Muscle layer of colon (tissue), 2 donors: Measurements from ENCODE around the gene ACSF2.
"Not testable (repeated sequence)": the region's sequence is repeated elsewhere in the genome, so short reads cannot be mapped to it uniquely, and the experiment has no call there.

Source experiments
- H3K27ac ChIP-seq: one replicate; pipeline ENCODE4 v1.7.0; 2013; ENCODE audit warnings: low read depth, mild to moderate bottlenecking, low read length, moderate library complexity
- H3K27me3 ChIP-seq, 2 donors: one replicate each; pipeline ENCODE4 v1.7.0; 2013; ENCODE audit warnings: low read length in 2 of 2, mild to moderate bottlenecking in 2 of 2; ENCODE audit not compliant: insufficient read depth in 2 of 2, control insufficient read depth in 1 of 2
- H3K36me3 ChIP-seq: one replicate; pipeline ENCODE4 v1.7.0; 2013; ENCODE audit warnings: mild to moderate bottlenecking, low read length; ENCODE audit not compliant: insufficient read depth
- H3K4me1 ChIP-seq: one replicate; pipeline ENCODE4 v1.7.0; 2013; ENCODE audit warnings: mild to moderate bottlenecking, low read length; ENCODE audit not compliant: insufficient read depth
- H3K4me3 ChIP-seq, 2 donors: one replicate each; pipeline ENCODE4 v1.7.0; 2013; ENCODE audit warnings: low read length in 2 of 2, low read depth in 1 of 2, mild to moderate bottlenecking in 1 of 2, moderate library complexity in 1 of 2
- H3K9ac ChIP-seq: one replicate; pipeline ENCODE4 v1.7.0; 2013; ENCODE audit warnings: low read length
- H3K9me3 ChIP-seq: one replicate; pipeline ENCODE4 v1.7.0; 2013; ENCODE audit warnings: mild to moderate bottlenecking, low read length
- donor health status: abdominal sarcoma.
- donor health status: Adenocarcinoma of cecum.

ACSF2 gene

DNA sequence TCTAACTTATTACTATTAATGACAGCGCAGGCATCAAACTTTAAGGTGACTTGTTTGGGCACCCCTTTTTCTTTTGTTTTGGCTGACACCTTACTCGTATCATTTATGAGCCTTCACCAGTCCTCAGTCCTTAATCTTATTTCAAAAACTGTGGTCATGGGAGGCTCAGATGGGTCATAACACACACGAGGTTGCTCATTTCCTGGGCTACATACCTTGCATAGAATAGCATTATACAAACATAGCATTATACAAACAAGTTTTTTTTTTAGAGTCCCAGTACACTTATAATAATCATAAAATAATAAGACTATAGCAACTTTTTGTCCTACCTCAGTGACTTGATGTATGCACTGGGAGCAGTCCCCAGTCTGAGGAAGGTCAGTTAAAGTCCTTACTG lies 11.2 kb upstream of the ACSF2 start:
- H3K27me3 ChIP-seq = no peaks in the 10 kb centered on the region
- no peak overlapping the region for H3K9ac ChIP-seq
- no peaks in the 10 kb centered on the region for H3K36me3 ChIP-seq
- no peaks in the 10 kb centered on the region for H3K9me3 ChIP-seq
- H3K27ac ChIP-seq = no peak overlapping the region
- no peak overlapping the region for H3K4me3 ChIP-seq
- no peaks in the 10 kb centered on the region for H3K4me1 ChIP-seq

DNA sequence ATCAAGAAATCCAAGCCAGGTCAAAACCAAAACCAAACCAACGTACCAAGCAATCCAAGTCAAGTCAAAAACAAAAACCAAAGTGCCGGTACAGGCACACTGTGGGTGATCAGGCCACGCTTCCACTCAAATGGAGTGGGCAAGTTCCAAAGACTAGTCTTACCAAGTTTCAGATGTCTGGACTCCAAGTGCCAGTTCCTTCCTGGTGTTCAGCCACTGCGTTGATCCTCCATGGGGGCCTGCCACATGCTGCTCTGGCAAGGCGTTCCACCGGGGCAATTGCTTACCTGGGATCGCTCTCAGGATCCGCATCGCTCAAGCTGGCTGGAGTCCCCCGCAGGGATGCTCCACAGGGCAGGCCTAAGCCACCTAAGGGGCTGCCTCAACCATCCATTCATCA lies 6.4 kb upstream of the ACSF2 start:
- not testable (repeated sequence) for H3K9ac ChIP-seq, H3K36me3 ChIP-seq, H3K9me3 ChIP-seq, H3K4me1 ChIP-seq, H3K4me3 ChIP-seq, H3K27me3 ChIP-seq, H3K27ac ChIP-seq

- no peaks in the 10 kb centered on the region for H3K9me3 ChIP-seq
- H3K27me3 ChIP-seq = no peaks in the 10 kb centered on the region
- H3K4me1 ChIP-seq = peaks cover 16% of the 10 kb centered on the region
- no peaks in the 10 kb centered on the region for H3K36me3 ChIP-seq
- H3K27ac ChIP-seq = no peak overlapping the region
- H3K9ac ChIP-seq = no peak overlapping the region
- no peak overlapping the region for H3K4me3 ChIP-seq
Measured at GRCh38 chr17:50420419-50421112, 5.5 kb upstream of the ACSF2 start.

- H3K9me3 ChIP-seq = no peaks in the 10 kb centered on the region
- H3K36me3 ChIP-seq = no peaks in the 10 kb centered on the region
- no peaks in the 10 kb centered on the region for H3K27me3 ChIP-seq
- peaks cover 17% of the 10 kb centered on the region for H3K4me1 ChIP-seq
- no peak overlapping the region for H3K9ac ChIP-seq
- peak overlapping the region; percentile 44 for H3K27ac ChIP-seq
- H3K4me3 ChIP-seq = no peak overlapping the region
Measured at GRCh38 chr17:50421308-50422051, 4.5 kb upstream of the ACSF2 start.

DNA sequence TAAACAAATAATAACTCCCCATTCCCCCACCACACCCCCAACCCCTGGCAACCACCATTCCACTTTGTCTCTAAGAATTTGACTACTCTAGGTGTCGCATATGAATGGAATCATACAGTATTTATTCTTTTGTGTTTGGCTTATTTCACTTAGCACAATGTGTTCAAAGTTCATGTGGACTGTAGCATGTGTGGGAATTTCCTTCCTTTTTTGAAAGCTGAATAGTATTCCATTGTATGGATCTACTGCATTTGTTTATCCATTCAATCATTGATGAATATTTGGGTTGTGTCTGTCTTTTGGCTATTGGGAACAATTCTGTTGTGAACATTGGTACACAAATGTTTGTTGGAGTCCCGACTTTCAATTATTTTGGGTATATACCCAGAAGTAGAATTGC lies 3.3 kb upstream of the ACSF2 start:
- peaks cover 30% of the 10 kb centered on the region for H3K4me1 ChIP-seq
- no peak overlapping the region for H3K4me3 ChIP-seq
- H3K9ac ChIP-seq = no peak overlapping the region
- H3K36me3 ChIP-seq = no peaks in the 10 kb centered on the region
- no peaks in the 10 kb centered on the region for H3K27me3 ChIP-seq
- H3K9me3 ChIP-seq = no peaks in the 10 kb centered on the region
- no peak overlapping the region for H3K27ac ChIP-seq

DNA sequence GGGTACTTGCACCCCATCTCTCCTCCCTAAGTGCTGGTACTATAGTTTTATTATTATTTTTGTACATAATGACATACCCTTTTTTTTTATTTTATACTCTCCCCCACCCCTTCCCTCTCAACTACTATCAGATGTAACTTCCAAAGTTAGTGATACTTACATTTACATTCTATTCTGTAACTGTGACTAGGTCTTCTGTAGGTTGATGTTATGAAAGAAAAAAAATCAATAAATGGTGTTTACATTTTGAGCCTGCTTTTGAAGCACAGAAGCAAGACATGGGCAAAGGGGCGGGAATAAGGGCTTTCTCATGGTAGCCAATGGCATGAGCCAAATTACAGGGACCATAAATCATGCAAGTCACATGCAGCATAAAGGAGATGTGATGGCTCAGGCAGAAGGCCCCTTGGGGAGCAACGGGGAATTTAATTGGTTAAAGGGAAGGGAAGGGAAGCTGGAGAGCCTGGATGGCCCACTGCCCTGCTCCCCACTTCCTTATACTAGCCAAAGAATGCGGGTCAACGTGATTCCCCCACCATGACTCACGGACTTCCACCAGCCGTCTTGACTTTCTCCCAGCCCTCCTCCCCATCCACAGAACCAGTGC lies 2.4 kb upstream of the ACSF2 start:
- H3K27me3 ChIP-seq = no peaks in the 10 kb centered on the region
- peaks cover 32% of the 10 kb centered on the region for H3K4me1 ChIP-seq
- no peaks in the 10 kb centered on the region for H3K36me3 ChIP-seq
- no peak overlapping the region for H3K9ac ChIP-seq
- H3K4me3 ChIP-seq = no peak overlapping the region
- no peaks in the 10 kb centered on the region for H3K9me3 ChIP-seq
- no peak overlapping the region for H3K27ac ChIP-seq

DNA sequence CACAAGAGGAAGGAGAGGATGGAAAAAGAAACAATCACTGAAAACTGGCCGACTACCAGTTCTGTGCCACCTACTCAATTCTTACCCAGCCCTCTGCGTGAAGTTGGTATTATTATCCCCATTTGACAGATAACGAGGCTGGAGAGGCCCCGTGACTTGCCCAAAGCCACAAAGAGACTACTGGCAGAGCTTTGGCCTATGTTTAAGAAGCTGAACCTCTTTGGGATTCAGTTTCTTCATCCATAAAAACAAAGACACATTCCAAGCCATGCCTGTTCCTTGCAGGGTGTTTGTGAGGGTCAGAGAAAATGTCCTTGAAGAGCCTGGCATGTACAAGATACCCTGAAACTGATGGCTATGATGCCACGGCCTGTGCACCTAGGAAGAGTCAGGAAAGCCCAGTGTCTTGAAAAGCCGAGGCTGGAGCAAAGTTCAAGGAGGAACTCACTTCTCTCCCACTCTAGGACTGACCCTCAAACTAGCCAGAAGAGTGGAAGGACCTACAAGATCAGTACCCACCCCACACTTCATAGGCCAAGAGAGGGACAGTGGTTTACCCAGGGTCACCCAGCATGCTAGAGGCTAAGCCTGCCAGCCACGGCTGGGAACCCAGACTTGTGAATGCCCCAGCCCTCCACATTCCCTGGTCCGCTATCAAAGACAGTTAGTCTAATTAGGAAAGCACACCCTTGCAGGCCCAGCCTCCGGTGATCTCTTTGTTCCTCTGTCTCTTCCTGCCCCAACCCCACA lies 1.6 kb upstream of the ACSF2 start:
- Histone ChIP-seq H3K27ac (no peak overlapping the region), H3K9ac (no peak overlapping the region), H3K4me1 (peaks cover 32% of the 10 kb centered on the region), H3K27me3 (no peaks in the 10 kb centered on the region), H3K4me3 (no peak overlapping the region), H3K36me3 (no peaks in the 10 kb centered on the region), H3K9me3 (no peaks in the 10 kb centered on the region)

- H3K4me3 ChIP-seq = peak overlapping the region; percentile 57 to 64
Measured at GRCh38 chr17:50424996-50425681, 879 bp upstream of the ACSF2 start.

GRCh38 chr17:50426472-50426782 lies 409 bp downstream of the ACSF2 start:
- Histone ChIP-seq H3K27ac (peak overlapping the region; percentile 73), H3K27me3 (no peaks in the 10 kb centered on the region), H3K9me3 (no peaks in the 10 kb centered on the region), H3K36me3 (no peaks in the 10 kb centered on the region), H3K4me1 (peaks cover 26% of the 10 kb centered on the region), H3K9ac (no peak overlapping the region), H3K4me3 (peak overlapping the region; percentile 57 to 64)

More at GRCh38 chr17:50424996-50425681, 879 bp upstream of the ACSF2 start:
- no peaks in the 10 kb centered on the region for H3K27me3 ChIP-seq
- H3K36me3 ChIP-seq = no peaks in the 10 kb centered on the region
- no peak overlapping the region for H3K9ac ChIP-seq
- H3K9me3 ChIP-seq = no peaks in the 10 kb centered on the region
- H3K27ac ChIP-seq = no peak overlapping the region
- H3K4me1 ChIP-seq = peaks cover 32% of the 10 kb centered on the region

DNA sequence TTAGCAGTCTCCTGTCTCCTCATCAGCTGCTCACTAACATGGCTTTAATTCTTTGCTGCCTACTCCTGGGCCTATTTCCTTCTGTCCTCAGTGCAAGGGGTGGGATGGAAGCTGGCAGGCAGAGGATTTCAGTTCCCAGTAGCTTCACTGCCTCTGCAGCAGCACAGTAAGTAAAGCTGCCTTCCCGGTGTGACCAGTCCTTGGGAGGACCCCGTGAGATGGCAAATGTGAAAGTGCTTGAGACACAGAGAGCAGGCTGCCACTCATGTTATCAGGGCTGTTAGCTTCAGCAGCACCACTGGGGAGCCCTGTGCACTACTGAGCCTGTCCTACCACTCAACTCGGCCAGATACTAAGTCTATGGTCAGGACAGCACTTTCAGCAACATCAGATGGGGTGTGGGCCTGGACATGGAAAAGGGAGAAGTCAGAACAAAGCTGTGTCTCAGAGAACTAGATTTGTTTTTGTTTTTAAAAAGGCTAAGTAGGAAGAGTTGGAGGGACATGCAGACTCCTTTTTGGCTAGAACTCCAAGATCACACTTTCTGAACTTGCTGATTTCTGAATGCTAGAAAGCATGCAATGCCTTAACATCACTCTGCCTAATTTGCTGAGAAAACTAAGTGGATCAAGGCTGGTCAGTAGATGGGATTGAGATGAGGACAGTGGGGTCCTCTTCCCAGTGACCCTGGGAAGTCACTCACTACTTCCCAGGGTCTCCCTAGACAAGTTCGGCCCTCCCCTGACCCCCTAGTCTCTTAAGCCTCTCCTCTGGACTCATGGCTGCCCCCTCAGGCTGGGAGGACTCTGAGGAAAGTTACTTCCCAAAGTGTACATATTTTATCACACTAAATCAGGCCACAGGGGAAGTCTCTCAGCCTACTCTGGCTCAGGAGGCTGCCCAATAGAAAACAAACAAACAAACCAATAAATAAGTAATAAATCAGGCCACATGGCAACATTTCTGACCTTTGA lies 1.1 kb downstream of the ACSF2 start:
- no peaks in the 10 kb centered on the region for H3K27me3 ChIP-seq
- H3K4me3 ChIP-seq = peak overlapping the region; percentile 57 to 64
- H3K9ac ChIP-seq = no peak overlapping the region
- no peaks in the 10 kb centered on the region for H3K9me3 ChIP-seq
- H3K27ac ChIP-seq = peak overlapping the region; percentile 73
- H3K36me3 ChIP-seq = no peaks in the 10 kb centered on the region
- peaks cover 26% of the 10 kb centered on the region for H3K4me1 ChIP-seq
